Measurements from ENCODE around the gene DKKL1. TPM values are rescaled to one million over a fixed set of nuclear protein-coding genes. Genes with fewer than 3 reads are reported as not detected.
A peak's percentile ranks its signal among the peaks of the same experiment; 100 is the strongest.
"Not testable (repeated sequence)": the region's sequence is repeated elsewhere in the genome, so short reads cannot be mapped to it uniquely, and the experiment has no call there.

The DKKL1 gene
- total and polyA plus RNA-seq, 7 experiments from 2014 or later, result not detected

GRCh38 chr19:49331616-49332055, 32.0 kb upstream of the DKKL1 start:
- POLR2A ChIA-PET, result interaction anchor here (0.6 to 1.1 kb wide), 3 partner anchors 23 to 309 kb away, joined by 3 read pairs; no protein-coding TSS in a partner anchor
- H3K4me1 ChIP-seq (ENCODE audit: control insufficient read depth in 2 of 2, insufficient read depth in 2 of 2, low read length in 2 of 2), result peaks cover 37 to 44% of the 10 kb centered on the region in 2 donors
- Mint-ChIP-seq H3K36me3 (peaks cover 10 to 27% (median 21%) of the 10 kb centered on the region in 5 donors), H3K27ac (peak overlapping the region; percentile 54 to 99 (median 87)), H3K27me3 (no peaks in the 10 kb centered on the region), H3K9me3 (no peaks in the 10 kb centered on the region), H3K4me3 (peak overlapping the region in 9 of 10 donors; percentile 14 to 99 (median 49)), H3K4me1 (peaks cover 54 to 80% (median 70%) of the 10 kb centered on the region in 7 donors)
- intact Hi-C loops (cut with micrococcal nuclease), result loop anchor here in 1 of 2 donors (1.0 to 10.0 kb wide), 3 partner anchors 32 to 533 kb away; partner anchors contain the start of genes DKKL1, GYS1, PNKP and RUVBL2
- CTCF ChIA-PET, result interaction anchor here (0.6 kb wide), 1 partner anchor 16 kb away, joined by 3 read pairs; no protein-coding TSS in a partner anchor
- peak overlapping the region; percentile 4 for H3K27ac ChIP-seq (ENCODE audit: low read depth, low read length)
- peak in 8 of 9 donors; percentile 48 to 76 (median 65) for DNase-seq
- H3K9me3 ChIP-seq (ENCODE audit: control insufficient read depth in 2 of 3, low read length in 3 of 3), result no peaks in the 10 kb centered on the region
- H3K36me3 ChIP-seq (ENCODE audit: control insufficient read depth in 2 of 3, insufficient read depth in 3 of 3, low read length in 3 of 3), result peaks cover 0 to 15% (median 0%) of the 10 kb centered on the region in 3 experiments
- H3K27me3 ChIP-seq (ENCODE audit: control insufficient read depth in 2 of 2, insufficient read depth in 2 of 2, low read length in 2 of 2), result no peaks in the 10 kb centered on the region
- peak; percentile 83 for ATAC-seq
- H3K4me3 ChIP-seq (ENCODE audit: low read length), result no peak overlapping the region

GRCh38 chr19:49332691-49333417, 30.8 kb upstream of the DKKL1 start:
- not testable (repeated sequence) for H3K4me3 ChIP-seq (ENCODE audit: low read length); DNase-seq; H3K9me3 ChIP-seq (ENCODE audit: control insufficient read depth in 2 of 3, low read length in 3 of 3); H3K27me3 ChIP-seq (ENCODE audit: control insufficient read depth in 2 of 2, insufficient read depth in 2 of 2, low read length in 2 of 2); H3K9me3 Mint-ChIP-seq; H3K27me3 Mint-ChIP-seq; ATAC-seq
- intact Hi-C loops (cut with micrococcal nuclease), result loop anchor here in 1 of 2 donors (1.0 to 10.0 kb wide), 2 partner anchors 347 to 532 kb away; partner anchors contain the start of gene PNKP
- peaks cover 0 to 27% (median 0%) of the 10 kb centered on the region in 3 experiments for H3K36me3 ChIP-seq (ENCODE audit: control insufficient read depth in 2 of 3, insufficient read depth in 3 of 3, low read length in 3 of 3)
- Mint-ChIP-seq H3K36me3 (peaks cover 10 to 28% (median 25%) of the 10 kb centered on the region in 5 donors), H3K27ac (peak overlapping the region; percentile 84 to 99 (median 96)), H3K4me3 (peak overlapping the region; percentile 34 to 99 (median 88)), H3K4me1 (peaks cover 57 to 86% (median 75%) of the 10 kb centered on the region in 7 donors)
- POLR2A ChIA-PET, result interaction anchor here (0.6 to 1.3 kb wide), 5 partner anchors 7 to 213 kb away, joined by 3 read pairs; partner anchors contain the start of genes PIH1D1 and SLC6A16
- H3K27ac ChIP-seq (ENCODE audit: low read depth, low read length), result peak overlapping the region; percentile 86
- peaks cover 47 to 56% of the 10 kb centered on the region in 2 donors for H3K4me1 ChIP-seq (ENCODE audit: control insufficient read depth in 2 of 2, insufficient read depth in 2 of 2, low read length in 2 of 2)
- CTCF ChIA-PET, result interaction anchor here (0.6 to 1.1 kb wide), 4 partner anchors 31 to 414 kb away, joined by 3 read pairs; no protein-coding TSS in a partner anchor

- Histone ChIP-seq H3K27ac (ENCODE audit: low read depth, low read length) (peak overlapping the region; percentile 86), H3K36me3 (ENCODE audit: control insufficient read depth in 2 of 3, insufficient read depth in 3 of 3, low read length in 3 of 3) (peaks cover 0 to 32% (median 0%) of the 10 kb centered on the region in 3 experiments), H3K9me3 (ENCODE audit: control insufficient read depth in 2 of 3, low read length in 3 of 3) (no peaks in the 10 kb centered on the region), H3K4me3 (ENCODE audit: low read length) (peak overlapping the region; percentile 21), H3K4me1 (ENCODE audit: control insufficient read depth in 2 of 2, insufficient read depth in 2 of 2, low read length in 2 of 2) (peaks cover 47 to 61% of the 10 kb centered on the region in 2 donors), H3K27me3 (ENCODE audit: control insufficient read depth in 2 of 2, insufficient read depth in 2 of 2, low read length in 2 of 2) (no peaks in the 10 kb centered on the region)
- H3K4me1 Mint-ChIP-seq, result peaks cover 57 to 86% (median 72%) of the 10 kb centered on the region in 7 donors
- CTCF ChIA-PET, result interaction anchor here (1.1 kb wide), 2 partner anchors 32 to 106 kb away, joined by 3 read pairs; no protein-coding TSS in a partner anchor
- DNase-seq (no peak), ATAC-seq (no peak)
- H3K27me3 Mint-ChIP-seq, result no peaks in the 10 kb centered on the region
- no peaks in the 10 kb centered on the region for H3K9me3 Mint-ChIP-seq
- H3K27ac Mint-ChIP-seq, result peak overlapping the region; percentile 90 to 99 (median 96)
- intact Hi-C loops (cut with micrococcal nuclease), result loop anchor here in 1 of 2 donors (1.0 to 10.0 kb wide), 2 partner anchors 347 to 531 kb away; partner anchors contain the start of gene PNKP
- H3K4me3 Mint-ChIP-seq, result peak overlapping the region; percentile 84 to 99 (median 88)
- H3K36me3 Mint-ChIP-seq, result peaks cover 7 to 31% (median 21%) of the 10 kb centered on the region in 5 donors
- POLR2A ChIA-PET, result interaction anchor here (0.6 to 1.5 kb wide), 9 partner anchors 8 to 536 kb away, joined by 3 to 6 read pairs (median 3); partner anchors contain the start of genes PIH1D1 and SLC6A16
Measured at GRCh38 chr19:49333418-49333805, 30.3 kb upstream of the DKKL1 start.

GRCh38 chr19:49333811-49334288, 29.8 kb upstream of the DKKL1 start:
- Histone ChIP-seq H3K27ac (ENCODE audit: low read depth, low read length) (peak overlapping the region; percentile 86), H3K4me3 (ENCODE audit: low read length) (peak overlapping the region; percentile 21), H3K27me3 (ENCODE audit: control insufficient read depth in 2 of 2, insufficient read depth in 2 of 2, low read length in 2 of 2) (no peaks in the 10 kb centered on the region), H3K9me3 (ENCODE audit: control insufficient read depth in 2 of 3, low read length in 3 of 3) (no peaks in the 10 kb centered on the region), H3K36me3 (ENCODE audit: control insufficient read depth in 2 of 3, insufficient read depth in 3 of 3, low read length in 3 of 3) (peaks cover 0 to 32% (median 0%) of the 10 kb centered on the region in 3 experiments), H3K4me1 (ENCODE audit: control insufficient read depth in 2 of 2, insufficient read depth in 2 of 2, low read length in 2 of 2) (peaks cover 50 to 63% of the 10 kb centered on the region in 2 donors)
- DNase-seq (peak; percentile 38 to 81 (median 68)), ATAC-seq (peak; percentile 79)
- CTCF ChIA-PET, result interaction anchor here (1.1 kb wide), 2 partner anchors 32 to 106 kb away, joined by 3 read pairs; no protein-coding TSS in a partner anchor
- no peaks in the 10 kb centered on the region for H3K9me3 Mint-ChIP-seq
- peaks cover 7 to 36% (median 22%) of the 10 kb centered on the region in 5 donors for H3K36me3 Mint-ChIP-seq
- intact Hi-C loops (cut with micrococcal nuclease), result loop anchor here (1.0 to 10.0 kb wide), 4 partner anchors 55 to 531 kb away; partner anchors contain the start of genes KASH5 (in 1 of the 2) and PNKP (in 1 of the 2)
- POLR2A ChIA-PET, result interaction anchor here (0.7 to 1.7 kb wide), 9 partner anchors 8 to 536 kb away, joined by 3 to 6 read pairs (median 3); partner anchors contain the start of genes PIH1D1, SCAF1 and SLC6A16
- H3K27me3 Mint-ChIP-seq, result no peaks in the 10 kb centered on the region
- peak overlapping the region; percentile 84 to 99 (median 88) for H3K4me3 Mint-ChIP-seq
- H3K4me1 Mint-ChIP-seq, result peaks cover 55 to 88% (median 73%) of the 10 kb centered on the region in 7 donors
- H3K27ac Mint-ChIP-seq, result peak overlapping the region; percentile 90 to 99 (median 96)

- POLR2A ChIA-PET, result interaction anchor here (0.7 to 1.9 kb wide), 7 partner anchors 10 to 307 kb away, joined by 3 to 5 read pairs (median 3); partner anchors contain the start of genes RPL13A and SCAF1
- no peaks in the 10 kb centered on the region for H3K27me3 ChIP-seq (ENCODE audit: control insufficient read depth in 2 of 2, insufficient read depth in 2 of 2, low read length in 2 of 2)
- Mint-ChIP-seq H3K4me3 (peak within 1 kb of the TSS; percentile 92 to 100 (median 99)), H3K4me1 (peaks cover 52 to 89% (median 68%) of the 10 kb centered on the region in 7 donors), H3K27me3 (no peaks in the 10 kb centered on the region), H3K36me3 (peaks cover 2 to 36% (median 25%) of the 10 kb centered on the region in 5 donors), H3K9me3 (no peaks in the 10 kb centered on the region), H3K27ac (peak within 1 kb of the TSS; percentile 96 to 100 (median 99))
- CTCF ChIA-PET, result interaction anchor here (0.6 to 1.5 kb wide), 3 partner anchors 17 to 348 kb away, joined by 3 to 5 read pairs (median 3); no protein-coding TSS in a partner anchor
- H3K27ac ChIP-seq (ENCODE audit: low read depth, low read length), result peak within 1 kb of the TSS; percentile 86
- peak within 1 kb of the TSS; percentile 81 for H3K4me3 ChIP-seq (ENCODE audit: low read length)
- intact Hi-C loops (cut with micrococcal nuclease), result loop anchor here (1.0 to 10.0 kb wide), 5 partner anchors 27 to 530 kb away; partner anchors contain the start of genes TEAD2 (in 2 of the 2), KASH5 (in 1 of the 2), PNKP (in 1 of the 2) and PRMT1 (in 1 of the 2)
- DNase-seq, result peak; percentile 34 to 70 (median 65)
- no peaks in the 10 kb centered on the region for H3K9me3 ChIP-seq (ENCODE audit: control insufficient read depth in 2 of 3, low read length in 3 of 3)
- ATAC-seq, result peak; percentile 71
- peaks cover 50 to 63% of the 10 kb centered on the region in 2 donors for H3K4me1 ChIP-seq (ENCODE audit: control insufficient read depth in 2 of 2, insufficient read depth in 2 of 2, low read length in 2 of 2)
- H3K36me3 ChIP-seq (ENCODE audit: control insufficient read depth in 2 of 3, insufficient read depth in 3 of 3, low read length in 3 of 3), result peaks cover 0 to 38% (median 0%) of the 10 kb centered on the region in 3 experiments
Measured at GRCh38 chr19:49335071-49335783, 28.4 kb upstream of the DKKL1 start, which contains the start of gene CD37. TSS of gene CD37 (plus strand) at chr19:49335406. CDS start at chr19:49335541, 135 bp downstream.
